Fibroblast of lung (primary cell): ENCODE measurements around the gene PPP4R3B. TPM values are rescaled to one million over a fixed set of nuclear protein-coding genes. Genes with fewer than 3 reads are reported as not detected.

ENCODE experiments used
- DNase-seq, 2 donors: peaks; one replicate each; pipeline versions ENCODE4 v3.0.0 to v3.0.0-alpha.2; 2010; ENCODE audit warnings: low read depth in 2 of 2
- H2AFZ ChIP-seq: 2 replicates; pipeline ENCODE4 v1.5.1; 2012; ENCODE audit warnings: low read length, control low read depth, inconsistent platforms
- H3K27ac ChIP-seq: 2 replicates; pipeline ENCODE4 v1.5.1; 2011; ENCODE audit warnings: low read length, control low read depth; ENCODE audit not compliant: insufficient read depth
- H3K27me3 ChIP-seq: 2 replicates; pipeline ENCODE4 v1.5.1; 2011; ENCODE audit warnings: mild to moderate bottlenecking, low read length; ENCODE audit not compliant: control insufficient read depth, insufficient read depth
- H3K36me3 ChIP-seq: 2 replicates; pipeline ENCODE4 v1.5.1; 2011; ENCODE audit warnings: low read length; ENCODE audit not compliant: control insufficient read depth, insufficient read depth
- H3K4me1 ChIP-seq: 2 replicates; pipeline ENCODE4 v1.5.1; 2011; ENCODE audit warnings: low read length; ENCODE audit not compliant: control insufficient read depth, insufficient read depth; ENCODE audit errors: extremely low read depth
- H3K4me2 ChIP-seq: 2 replicates; pipeline ENCODE4 v1.5.1; 2011; ENCODE audit warnings: low read length, control low read depth; ENCODE audit not compliant: insufficient read depth; ENCODE audit errors: extremely low read depth
- H3K4me3 ChIP-seq, 4 experiments: fragments of 200-600 bp in 1 of 4; sonication (generic) in 1 of 4; replicated peaks in 1 of 4; 2 replicates each; pipeline ENCODE4 v1.5.1; 2011 to 2016; ENCODE audit warnings: low read length in 4 of 4, low read depth in 3 of 4, mild to moderate bottlenecking in 3 of 4, control low read depth in 2 of 4, inconsistent platforms in 1 of 4, mixed read lengths in 1 of 4; ENCODE audit not compliant: insufficient read depth in 1 of 4; ENCODE audit errors: control extremely low read depth in 1 of 4
- H3K79me2 ChIP-seq: 2 replicates; pipeline ENCODE4 v1.5.1; 2012; ENCODE audit warnings: mild to moderate bottlenecking, low read length, inconsistent platforms; ENCODE audit not compliant: control insufficient read depth, insufficient read depth
- H3K9ac ChIP-seq: 2 replicates; pipeline ENCODE4 v1.5.1; 2011; ENCODE audit warnings: mild to moderate bottlenecking, low read length, control low read depth; ENCODE audit not compliant: insufficient read depth
- H3K9me3 ChIP-seq: 2 replicates; pipeline ENCODE4 v1.5.1; 2012; ENCODE audit warnings: low read depth, low read length; ENCODE audit not compliant: control insufficient read depth, insufficient read depth
- H4K20me1 ChIP-seq: 2 replicates; pipeline ENCODE4 v1.5.1; 2011; ENCODE audit warnings: low read length; ENCODE audit not compliant: control insufficient read depth, insufficient read depth; ENCODE audit errors: extremely low read depth
- CTCF ChIP-seq, 2 donors: IDR thresholded peaks in 1 of 2; conservative IDR thresholded peaks in 1 of 2; 1 replicate in 1 of 2; 2 replicates in 1 of 2; pipeline ENCODE4 v1.5.1; 2011 to 2012; ENCODE audit warnings: low read length in 2 of 2, control low read depth in 1 of 2, inconsistent platforms in 1 of 2, low read depth in 1 of 2, mild to moderate bottlenecking in 1 of 2
- EZH2 ChIP-seq: IDR thresholded peaks from 2 replicates; pipeline ENCODE4 v1.5.1; 2012; ENCODE audit warnings: low read length, control low read depth, mild to moderate bottlenecking; ENCODE audit errors: missing control alignments
- polyA plus RNA-seq, 2 donors: library from polyadenylated mRNA; depleted of rRNA in 1 of 2; stranded (reverse) in 1 of 2; unstranded in 1 of 2; fragments of >200 nt; gene quantifications; 2 replicates each; pipeline ENCODE4 v1.2.1, GENCODE V29; 2011 to 2012; ENCODE audit warnings: missing spikeins in 1 of 2
- total RNA-seq: library from RNA; depleted of rRNA; stranded (reverse); fragments of >200 nt; gene quantifications from 2 replicates; pipeline ENCODE4 v1.2.1, GENCODE V29; 2014

Gene PPP4R3B
- total and polyA plus RNA-seq, 2 donors (not counting 1 experiment from before 2014, with no cell fraction given): 27.5 to 51.4 TPM

GRCh38 chr2:55607717-55608116 is 9.7 kb downstream of the PPP4R3B start:
- Histone ChIP-seq H3K27ac (no peak overlapping the region), H3K4me3 (no peak overlapping the region), H3K4me2 (no peak overlapping the region), H3K36me3 (peaks cover 3% of the 10 kb centered on the region), H3K27me3 (no peaks in the 10 kb centered on the region), H3K9ac (no peak overlapping the region), H4K20me1 (no peaks in the 10 kb centered on the region), H2AFZ (no peak overlapping the region), H3K79me2 (peaks cover 36% of the 10 kb centered on the region), H3K9me3 (no peaks in the 10 kb centered on the region), H3K4me1 (peaks cover 5% of the 10 kb centered on the region)
- no peak for DNase-seq
- TF ChIP-seq CTCF (conservative IDR thresholded peaks at IDR 0.05 in 1 of 2, IDR thresholded peaks at IDR 0.05 in 1 of 2; ENCODE audit: low read depth in 1 of 2, low read length in 2 of 2): no peak
- no peak for TF ChIP-seq EZH2

GRCh38 chr2:55604027-55604565 is 13.3 kb downstream of the PPP4R3B start:
- Histone ChIP-seq H4K20me1 (no peaks in the 10 kb centered on the region), H3K9ac (no peak overlapping the region), H3K36me3 (peaks cover 4% of the 10 kb centered on the region), H3K4me3 (peak overlapping the region in 2 of 4 experiments; percentile 7 to 23), H3K27me3 (no peaks in the 10 kb centered on the region), H3K79me2 (peaks cover 29% of the 10 kb centered on the region), H3K4me1 (peaks cover 5% of the 10 kb centered on the region), H3K4me2 (peak overlapping the region; percentile 37), H3K27ac (no peak overlapping the region), H2AFZ (no peak overlapping the region), H3K9me3 (no peaks in the 10 kb centered on the region)
- peak; percentile 43 to 55 for DNase-seq
- TF ChIP-seq CTCF (conservative IDR thresholded peaks at IDR 0.05 in 1 of 2, IDR thresholded peaks at IDR 0.05 in 1 of 2; ENCODE audit: low read depth in 1 of 2, low read length in 2 of 2) (no peak), EZH2 (no peak)

- H3K4me1 ChIP-seq: peaks cover 5% of the 10 kb centered on the region
- TF ChIP-seq EZH2 (no peak), CTCF (conservative IDR thresholded peaks at IDR 0.05 in 1 of 2, IDR thresholded peaks at IDR 0.05 in 1 of 2; ENCODE audit: low read depth in 1 of 2, low read length in 2 of 2) (no peak)
- no peak overlapping the region for H3K4me3 ChIP-seq
- no peak overlapping the region for H2AFZ ChIP-seq
- peaks cover 8% of the 10 kb centered on the region for H3K36me3 ChIP-seq
- peaks cover 17% of the 10 kb centered on the region for H3K79me2 ChIP-seq
- no peaks in the 10 kb centered on the region for H3K9me3 ChIP-seq
- no peak overlapping the region for H3K9ac ChIP-seq
- DNase-seq: no peak
- H3K4me2 ChIP-seq: no peak overlapping the region
- H3K27me3 ChIP-seq: no peaks in the 10 kb centered on the region
- no peak overlapping the region for H3K27ac ChIP-seq
- no peaks in the 10 kb centered on the region for H4K20me1 ChIP-seq
Observed at GRCh38 chr2:55601849-55602248, 15.6 kb downstream of the PPP4R3B start.
